H1 (cell line): ENCODE data around the gene API5. TPM values are rescaled to one million over a fixed set of nuclear protein-coding genes. Genes with fewer than 3 reads are reported as not detected.

Experiments used
- CTCF ChIA-PET: fragments of 300-600 bp; sonication (Branson Sonifier 250); formaldehyde crosslinking; loops from one replicate; lab custom pipeline; 2021; ENCODE audit not compliant: partially characterized antibody; lab: Charles Lee
- POLR2A ChIA-PET: fragments of 300-600 bp; sonication (Branson Sonifier 250); formaldehyde crosslinking; loops from one replicate; lab custom pipeline; 2021; ENCODE audit warnings: inconsistent platforms; ENCODE audit not compliant: partially characterized antibody; lab: Charles Lee
- DNase-seq, 2 experiments: peaks; one replicate each; pipeline versions ENCODE4 v3.0.0 to v3.0.0-alpha.2; 2010 to 2022; ENCODE audit warnings: low spot score in 2 of 2, low read depth in 1 of 2, mixed read lengths in 1 of 2
- FAIRE-seq: peaks from 2 replicates; lab custom pipeline; 2011; peaks lifted over from hg19 to GRCh38; lab: Jason Lieb, UNC
- H2AFZ ChIP-seq: 2 replicates; pipeline ENCODE4 v1.8.1; 2012; ENCODE audit warnings: low read length, inconsistent platforms
- H2AK5ac ChIP-seq: 2 replicates; pipeline ENCODE4 v1.6.1; 2013; ENCODE audit warnings: low read depth, low read length
- H2BK120ac ChIP-seq: replicated peaks from 2 replicates; pipeline ENCODE3; 2013; ENCODE audit warnings: low read depth, low read length, inconsistent platforms
- H2BK12ac ChIP-seq: 2 replicates; pipeline ENCODE4 v1.6.1; 2013; ENCODE audit warnings: low read depth, low read length
- H2BK15ac ChIP-seq: 2 replicates; pipeline ENCODE4 v1.6.1; 2013; ENCODE audit warnings: low read length
- H2BK20ac ChIP-seq: 2 replicates; pipeline ENCODE4 v1.6.1; 2013; ENCODE audit warnings: low read length
- H2BK5ac ChIP-seq: 2 replicates; pipeline ENCODE4 v1.6.1; 2013; ENCODE audit warnings: low read depth, low read length
- H3K14ac ChIP-seq: 2 replicates; pipeline ENCODE4 v1.6.1; 2013; ENCODE audit warnings: inconsistent platforms; ENCODE audit not compliant: insufficient read length
- H3K18ac ChIP-seq: 2 replicates; pipeline ENCODE4 v1.6.1; 2013; ENCODE audit warnings: low read length; ENCODE audit errors: extremely low read depth
- H3K23ac ChIP-seq: 2 replicates; pipeline ENCODE4 v1.6.1; 2013; ENCODE audit warnings: inconsistent platforms; ENCODE audit not compliant: insufficient read length
- H3K23me2 ChIP-seq: 2 replicates; pipeline ENCODE4 v1.6.1; 2013; ENCODE audit warnings: low read depth, low read length
- H3K27ac ChIP-seq: 2 replicates; pipeline ENCODE4 v1.6.1; 2011; ENCODE audit warnings: low read depth, low read length, inconsistent platforms
- H3K27me3 ChIP-seq, 4 experiments: replicated peaks in 1 of 4; 1 replicate in 1 of 4; 2 replicates in 3 of 4; pipeline versions ENCODE4 v1.6.1 to v1.8.1; 2011 to 2013; ENCODE audit warnings: low read length in 3 of 4, mild to moderate bottlenecking in 3 of 4, inconsistent platforms in 2 of 4, mixed read lengths in 2 of 4, moderate library complexity in 1 of 4; ENCODE audit not compliant: control insufficient read depth in 3 of 4, insufficient read depth in 3 of 4; ENCODE audit errors: extremely low read depth in 1 of 4
- H3K36me3 ChIP-seq, 4 experiments: 2 replicates each; pipeline versions ENCODE4 v1.6.1 to v1.8.1; 2011 to 2013; ENCODE audit warnings: mild to moderate bottlenecking in 4 of 4, low read length in 3 of 4, moderate library complexity in 2 of 4, control low read depth in 1 of 4, inconsistent platforms in 1 of 4; ENCODE audit not compliant: insufficient read depth in 4 of 4, control insufficient read depth in 2 of 4
- H3K4ac ChIP-seq: replicated peaks from 2 replicates; pipeline ENCODE3; 2013; ENCODE audit warnings: low read length, low read depth, mixed read lengths, inconsistent platforms; ENCODE audit not compliant: insufficient read length
- H3K4me1 ChIP-seq, 4 experiments: replicated peaks in 1 of 4; 1 replicate in 1 of 4; 2 replicates in 3 of 4; pipeline versions ENCODE4 v1.6.1 to v1.8.1; 2011 to 2013; ENCODE audit warnings: low read length in 3 of 4, inconsistent platforms in 2 of 4, mixed read lengths in 1 of 4; ENCODE audit not compliant: insufficient read depth in 4 of 4, control insufficient read depth in 3 of 4
- H3K4me2 ChIP-seq, 2 experiments: 2 replicates each; pipeline versions ENCODE4 v1.6.1 to v1.8.1; 2011 to 2013; ENCODE audit warnings: low read depth in 2 of 2, low read length in 2 of 2, control low read depth in 1 of 2, inconsistent platforms in 1 of 2, mild to moderate bottlenecking in 1 of 2; ENCODE audit not compliant: insufficient read depth in 1 of 2
- H3K4me3 ChIP-seq, 4 experiments: fragments of 200-600, 300-600 bp in 1 of 4; sonication (generic), shearing (Covaris generic), sonication (Bioruptor Twin) in 1 of 4; 2 replicates each; pipeline versions ENCODE4 v1.5.1 to v1.8.1; 2011 to 2016; ENCODE audit warnings: low read length in 4 of 4, low read depth in 3 of 4, control low read depth in 2 of 4, inconsistent platforms in 2 of 4, mild to moderate bottlenecking in 2 of 4, mixed read lengths in 1 of 4, moderate library complexity in 1 of 4; ENCODE audit not compliant: insufficient read depth in 2 of 4; ENCODE audit errors: extremely low read depth in 1 of 4
- H3K56ac ChIP-seq: replicated peaks from 2 replicates; pipeline ENCODE3; 2013; ENCODE audit warnings: low read depth, mild to moderate bottlenecking, mixed read lengths, low read length, inconsistent platforms; ENCODE audit not compliant: insufficient read length
- H3K79me1 ChIP-seq: 2 replicates; pipeline ENCODE4 v1.6.1; 2013; ENCODE audit warnings: low read depth, low read length, control low read depth
- H3K79me2 ChIP-seq, 2 experiments: 2 replicates each; pipeline versions ENCODE4 v1.6.1 to v1.8.1; 2012 to 2013; ENCODE audit warnings: low read length in 2 of 2, mild to moderate bottlenecking in 2 of 2, inconsistent platforms in 1 of 2; ENCODE audit not compliant: insufficient read depth in 2 of 2, control insufficient read depth in 1 of 2
- H3K9ac ChIP-seq, 4 experiments: replicated peaks in 1 of 4; 1 replicate in 1 of 4; 2 replicates in 3 of 4; pipeline versions ENCODE4 v1.6.1 to v1.8.1; 2011 to 2013; ENCODE audit warnings: low read depth in 3 of 4, low read length in 3 of 4, control low read depth in 2 of 4, mild to moderate bottlenecking in 2 of 4, moderate library complexity in 2 of 4, inconsistent platforms in 1 of 4; ENCODE audit errors: extremely low read depth in 1 of 4
- H3K9me3 ChIP-seq, 2 experiments: 2 replicates each; pipeline versions ENCODE4 v1.6.1 to v1.8.1; 2012 to 2013; ENCODE audit warnings: mild to moderate bottlenecking in 2 of 2, moderate library complexity in 2 of 2, control low read depth in 1 of 2, inconsistent platforms in 1 of 2, low read depth in 1 of 2, low read length in 1 of 2, mixed read lengths in 1 of 2; ENCODE audit not compliant: insufficient read depth in 2 of 2
- H4K20me1 ChIP-seq, 2 experiments: replicated peaks in 1 of 2; 2 replicates each; pipeline versions ENCODE3 to v1.8.1; 2011 to 2013; ENCODE audit warnings: inconsistent platforms in 2 of 2, low read length in 2 of 2, mild to moderate bottlenecking in 1 of 2; ENCODE audit not compliant: insufficient read depth in 2 of 2, control insufficient read depth in 1 of 2
- H4K5ac ChIP-seq: 2 replicates; pipeline ENCODE4 v1.6.1; 2013; ENCODE audit warnings: low read length, low read depth, mixed read lengths, inconsistent platforms; ENCODE audit not compliant: insufficient read length
- H4K8ac ChIP-seq: 2 replicates; pipeline ENCODE4 v1.8.0; 2013; ENCODE audit warnings: mild to moderate bottlenecking, moderate library complexity, low read length, inconsistent platforms; ENCODE audit not compliant: insufficient read depth; ENCODE audit errors: extremely low read depth
- H4K91ac ChIP-seq: replicated peaks from 2 replicates; pipeline ENCODE3; 2013; ENCODE audit warnings: low read length, mixed read lengths, inconsistent platforms; ENCODE audit not compliant: insufficient read length
- RAD21 ChIP-seq, 2 experiments: IDR thresholded peaks in 1 of 2; conservative IDR thresholded peaks in 1 of 2; 2 replicates each; pipeline ENCODE4 v1.6.1; 2011; ENCODE audit warnings: low read depth in 2 of 2, low read length in 2 of 2, improper control_type of control experiment in 1 of 2, inconsistent platforms in 1 of 2, mild to moderate bottlenecking in 1 of 2, moderate library complexity in 1 of 2
- TAF1 ChIP-seq: IDR thresholded peaks from 2 replicates; pipeline ENCODE4 v1.6.1; 2011; ENCODE audit warnings: mild to moderate bottlenecking, low read depth, low read length
- whole genome bisulfite sequencing, 2 experiments: shearing (Covaris generic) in 1 of 2; methylation state at CpG; one replicate each; pipeline versions ENCODE4 v1.1.6 to v1.1.7; 2013 to 2015; ENCODE audit warnings: low lambda C conversion rate in 2 of 2, mixed read lengths in 2 of 2, inconsistent platforms in 1 of 2, low coverage in 1 of 2, missing lambda C conversion rate in 1 of 2; ENCODE audit not compliant: insufficient replicate concordance in 2 of 2, insufficient coverage in 1 of 2, insufficient read length in 1 of 2; ENCODE audit errors: extremely low coverage in 1 of 2, missing lambda C conversion rate in 1 of 2; 5-methylcytosine and 5-hydroxymethylcytosine counted together
- polyA plus RNA-seq, 7 experiments: library from polyadenylated mRNA; depleted of rRNA in 3 of 7; stranded (reverse) in 5 of 7; unstranded in 2 of 7; fragments of >200 nt in 5 of 7; fragments of 200-250 nt in 2 of 7; gene quantifications; 1 replicate in 5 of 7; 2 replicates in 1 of 7; 4 replicates in 1 of 7; pipeline versions ENCODE4 v1.2.1 to v1.2.3, GENCODE V29; 2011 to 2013; ENCODE audit warnings: missing spikeins in 2 of 7, mixed read lengths in 2 of 7
- total RNA-seq: library from RNA; stranded (reverse); fragmentation: NEBNext Ultra II Directional; extraction: Animal tissue kit (Norgen Biotek cat#: 25700); gene quantifications from 2 replicates; pipeline ENCODE4 v1.2.1, GENCODE V29; 2021
- TF ChIP-seq, protein P1 (sequence below), 3 experiments: IDR thresholded peaks; 1 replicate in 2 of 3; 2 replicates in 1 of 3; pipeline versions ENCODE4 v1.5.1 to v1.6.1; 2011; ENCODE audit warnings: low read length in 3 of 3, mild to moderate bottlenecking in 3 of 3, inconsistent platforms in 2 of 3, low read depth in 1 of 3, moderate library complexity in 1 of 3; ENCODE audit not compliant: insufficient read depth in 1 of 3; ENCODE audit errors: control extremely low read depth in 1 of 3

The API5 gene
- total and polyA plus RNA-seq, 2 of the 8 experiments (the other 6 are each of a cell fraction or from before 2014, with no cell fraction given) = 39.1 to 155 TPM

DNA sequence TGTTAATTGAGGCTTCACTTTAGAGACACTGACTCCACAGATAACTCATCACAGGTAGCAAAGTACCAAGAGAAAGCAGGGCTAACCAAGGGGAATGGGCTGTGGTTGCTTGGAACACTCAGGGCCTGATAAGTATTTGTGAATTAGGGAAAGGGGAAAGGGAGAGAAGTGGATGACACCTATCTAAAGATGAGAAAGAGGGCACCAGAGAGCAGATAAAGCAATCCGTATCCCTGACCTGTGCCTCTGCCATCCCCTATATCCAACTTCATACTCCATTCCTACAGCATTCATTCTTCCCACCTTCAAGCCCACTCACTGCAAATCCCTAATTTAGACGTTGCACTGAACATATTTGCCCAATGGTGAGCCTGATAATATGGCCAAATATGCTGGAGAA, 43.0 kb upstream of the API5 start:
- Histone ChIP-seq H3K23ac (no peak overlapping the region), H3K18ac (no peak overlapping the region), H3K4me2 (peak overlapping the region in 1 of 2 experiments; percentile 35; a peak in 2 of 4 replicates), H4K91ac (no peak overlapping the region), H4K20me1 (no peaks in the 10 kb centered on the region), H2BK15ac (no peak overlapping the region), H3K79me2 (no peaks in the 10 kb centered on the region), H4K8ac (no peak overlapping the region), H4K5ac (no peak overlapping the region), H3K4ac (no peak overlapping the region), H2BK12ac (no peak overlapping the region), H3K14ac (no peak overlapping the region), H3K79me1 (no peaks in the 10 kb centered on the region), H3K4me1 (peaks cover 0 to 3% (median 1%) of the 10 kb centered on the region in 4 experiments; a peak in 3 of 7 replicates), H2BK5ac (no peak overlapping the region), H3K9ac (no peak overlapping the region; a peak in 1 of 7 replicates), H3K9me3 (no peaks in the 10 kb centered on the region), H3K27ac (no peak overlapping the region), H2AFZ (peak overlapping the region; percentile 97), H3K36me3 (no peaks in the 10 kb centered on the region), H3K4me3 (peak overlapping the region in 1 of 4 experiments; percentile 25; a peak in 1 of 8 replicates), H3K56ac (no peak overlapping the region), H2AK5ac (no peak overlapping the region), H2BK120ac (no peak overlapping the region), H3K23me2 (no peaks in the 10 kb centered on the region), H2BK20ac (no peak overlapping the region), H3K27me3 (no peaks in the 10 kb centered on the region)
- 33% methylated on average over 2 of the region's 2 CpGs; no CpG with 5 or more reads in 1 of the 2 experiments for WGBS, 2 experiments
- DNase-seq = no peak
- POLR2A ChIA-PET = interaction anchor here (1.0 kb wide), 1 partner anchor 44 kb away, joined by 3 read pairs; no protein-coding TSS in a partner anchor
- TF ChIP-seq RAD21 (IDR thresholded peaks at IDR 0.05 in 1 of 2, conservative IDR thresholded peaks at IDR 0.05 in 1 of 2; ENCODE audit: low read depth in 2 of 2, low read length in 2 of 2) (peak; percentile 6 to 17; a peak in 2 of 4 replicates), TAF1 (no peak)
- TF ChIP-seq, protein P1, sequence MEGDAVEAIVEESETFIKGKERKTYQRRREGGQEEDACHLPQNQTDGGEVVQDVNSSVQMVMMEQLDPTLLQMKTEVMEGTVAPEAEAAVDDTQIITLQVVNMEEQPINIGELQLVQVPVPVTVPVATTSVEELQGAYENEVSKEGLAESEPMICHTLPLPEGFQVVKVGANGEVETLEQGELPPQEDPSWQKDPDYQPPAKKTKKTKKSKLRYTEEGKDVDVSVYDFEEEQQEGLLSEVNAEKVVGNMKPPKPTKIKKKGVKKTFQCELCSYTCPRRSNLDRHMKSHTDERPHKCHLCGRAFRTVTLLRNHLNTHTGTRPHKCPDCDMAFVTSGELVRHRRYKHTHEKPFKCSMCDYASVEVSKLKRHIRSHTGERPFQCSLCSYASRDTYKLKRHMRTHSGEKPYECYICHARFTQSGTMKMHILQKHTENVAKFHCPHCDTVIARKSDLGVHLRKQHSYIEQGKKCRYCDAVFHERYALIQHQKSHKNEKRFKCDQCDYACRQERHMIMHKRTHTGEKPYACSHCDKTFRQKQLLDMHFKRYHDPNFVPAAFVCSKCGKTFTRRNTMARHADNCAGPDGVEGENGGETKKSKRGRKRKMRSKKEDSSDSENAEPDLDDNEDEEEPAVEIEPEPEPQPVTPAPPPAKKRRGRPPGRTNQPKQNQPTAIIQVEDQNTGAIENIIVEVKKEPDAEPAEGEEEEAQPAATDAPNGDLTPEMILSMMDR (IDR thresholded peaks at IDR 0.05; ENCODE audit: control extremely low read depth in 1 of 3, insufficient read depth in 1 of 3, low read depth in 1 of 3, low read length in 3 of 3) = peak in 1 of 3 experiments; percentile 44; a peak in 1 of 4 replicates
- FAIRE-seq = no peak
- CTCF ChIA-PET = interaction anchor here (0.9 to 4.9 kb wide), 5 partner anchors 10 to 296 kb away, joined by 3 to 33 read pairs (median 4); no protein-coding TSS in a partner anchor
